Activated CD4-positive, alpha-beta T cell treated with anti-CD3 and anti-CD28 coated beads, Interleukin-2, amount 50 U/mL, for 48 hours (primary cell): ENCODE results near the gene KCNIP3.

Experiments used
- DNase-seq, 2 experiments: peaks; one replicate each; pipeline ENCODE4 v3.0.0-alpha.2; 2020

The KCNIP3 gene

DNA sequence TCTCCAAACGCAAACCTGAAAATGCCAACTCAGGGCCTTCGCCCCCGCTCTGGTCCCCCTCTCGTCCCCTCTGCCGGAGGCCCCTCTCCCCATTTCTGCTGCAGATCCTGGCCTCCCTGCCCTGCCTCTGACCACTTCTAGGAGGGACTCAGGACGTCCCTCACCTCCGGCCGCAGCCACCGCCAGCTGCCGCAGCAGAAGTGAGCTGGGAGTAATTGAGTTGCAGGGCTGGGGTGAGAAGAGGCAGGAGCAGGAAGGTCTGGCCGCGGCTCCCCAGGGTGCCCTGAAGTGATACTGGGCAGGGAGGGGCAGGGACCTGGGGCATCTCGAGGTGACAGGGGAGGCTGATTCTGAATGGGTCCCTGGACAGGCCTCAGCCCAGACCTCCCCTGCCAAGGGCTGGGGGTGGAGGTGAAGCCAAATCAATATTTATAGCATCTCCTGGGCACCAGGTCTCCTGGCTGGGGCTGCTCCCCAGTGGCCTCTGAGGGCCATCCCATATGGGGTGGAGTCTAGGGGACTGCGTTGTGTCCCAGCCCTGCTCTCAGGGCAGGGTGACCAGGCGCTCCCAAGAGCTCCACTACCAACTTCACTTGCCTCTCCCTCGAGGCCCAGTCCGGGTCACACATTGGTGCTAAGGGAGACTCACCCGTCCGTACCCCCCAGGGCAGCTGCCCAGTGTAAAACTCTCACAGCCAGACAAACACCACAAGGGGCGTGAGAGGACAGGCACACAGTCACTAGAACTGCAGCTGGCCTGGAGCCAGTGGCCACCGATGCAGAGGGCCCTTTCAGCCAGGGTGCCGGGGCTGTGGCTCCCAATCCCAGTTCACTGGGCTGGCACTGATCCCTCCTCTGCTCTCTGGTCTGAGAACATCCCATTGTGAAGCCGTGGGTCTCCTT, 33.0 kb downstream of the KCNIP3 start:
- DNase-seq: no peak

DNA sequence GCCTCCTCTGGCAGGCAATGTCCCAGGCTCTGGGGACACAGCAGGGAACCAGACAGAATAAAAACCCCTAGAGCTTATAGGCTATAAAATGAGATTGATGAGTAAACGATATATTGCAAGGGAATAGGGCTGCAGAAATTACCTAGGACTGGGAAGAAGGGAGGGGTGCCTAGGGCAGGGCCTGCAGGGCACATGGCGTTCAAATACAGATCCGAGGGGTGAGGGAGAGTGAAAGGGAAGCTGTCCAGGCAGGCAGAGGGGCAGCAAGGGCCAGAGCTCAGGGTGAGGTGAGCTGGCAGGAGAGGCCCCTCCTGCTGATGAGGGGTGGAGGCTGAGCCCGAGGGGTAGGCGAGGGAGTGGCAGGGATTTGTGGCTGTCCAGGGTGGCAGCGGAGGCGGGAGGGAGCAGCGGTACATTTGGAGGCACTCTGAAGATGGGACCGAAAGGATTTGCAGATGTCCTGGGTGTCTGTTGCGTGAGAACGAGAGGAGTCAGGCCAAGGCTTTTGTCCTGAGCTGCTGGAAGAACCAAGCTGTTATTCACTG, 33.7 kb downstream of the KCNIP3 start:
- no peak for DNase-seq

DNA sequence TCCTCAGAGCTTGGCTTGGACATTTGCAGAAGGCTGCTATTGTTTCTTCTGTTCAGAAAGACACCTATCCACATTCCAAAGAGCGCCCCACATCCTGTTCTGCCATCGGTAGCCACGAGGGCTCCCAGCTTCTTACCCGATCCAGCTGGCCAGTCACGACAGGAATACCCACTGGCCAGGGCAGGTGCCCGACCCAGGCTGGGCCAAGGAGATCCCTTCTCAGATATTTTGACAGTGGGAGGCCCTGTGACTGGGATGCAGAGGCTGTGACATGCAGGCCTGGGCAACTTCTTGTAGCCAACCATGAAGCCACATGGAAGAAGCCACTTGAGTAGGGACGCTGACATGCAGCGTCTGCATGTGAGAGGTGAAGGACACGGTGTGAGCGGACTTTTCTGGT, 34.5 kb downstream of the KCNIP3 start:
- DNase-seq: no peak

DNA sequence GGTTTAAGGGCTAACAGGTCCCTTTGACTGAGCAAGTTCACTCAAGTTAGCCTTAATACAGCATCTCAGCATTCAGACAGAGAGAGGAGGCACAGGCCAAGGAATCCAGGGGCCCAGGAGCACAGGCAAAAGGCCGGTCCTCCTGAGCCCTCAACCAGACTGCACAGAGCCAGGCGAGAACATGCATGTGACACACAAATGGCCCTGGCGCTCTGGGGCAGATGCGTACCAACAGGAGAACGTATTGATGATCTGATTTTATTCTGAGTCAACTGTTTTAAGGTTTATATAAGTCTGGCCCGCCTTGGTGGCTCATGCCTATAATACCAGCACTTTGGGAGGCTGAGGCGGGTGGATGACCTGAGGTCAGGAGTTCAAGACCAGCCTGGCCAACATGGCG, 34.9 kb downstream of the KCNIP3 start:
- DNase-seq: no peak

DNA sequence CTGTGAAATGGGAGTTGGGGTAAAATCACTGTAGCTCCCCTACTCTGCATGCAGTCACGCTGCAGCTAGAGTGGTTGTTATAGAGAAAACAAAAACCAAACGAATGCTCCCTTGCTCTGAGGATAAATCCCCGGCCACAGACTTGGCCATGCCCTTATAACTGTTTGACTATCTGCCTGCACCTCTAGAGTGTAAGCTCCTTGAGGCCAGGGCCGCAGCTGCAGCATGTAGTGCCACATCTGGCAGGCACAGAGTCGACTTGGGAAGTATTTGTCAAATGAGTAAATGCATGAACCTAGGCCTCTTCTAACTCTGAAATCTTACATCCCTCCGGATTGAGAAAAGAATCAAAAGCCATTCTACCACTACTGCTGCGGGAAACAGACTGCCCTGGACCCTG, 35.9 kb downstream of the KCNIP3 start:
- no peak for DNase-seq

DNA sequence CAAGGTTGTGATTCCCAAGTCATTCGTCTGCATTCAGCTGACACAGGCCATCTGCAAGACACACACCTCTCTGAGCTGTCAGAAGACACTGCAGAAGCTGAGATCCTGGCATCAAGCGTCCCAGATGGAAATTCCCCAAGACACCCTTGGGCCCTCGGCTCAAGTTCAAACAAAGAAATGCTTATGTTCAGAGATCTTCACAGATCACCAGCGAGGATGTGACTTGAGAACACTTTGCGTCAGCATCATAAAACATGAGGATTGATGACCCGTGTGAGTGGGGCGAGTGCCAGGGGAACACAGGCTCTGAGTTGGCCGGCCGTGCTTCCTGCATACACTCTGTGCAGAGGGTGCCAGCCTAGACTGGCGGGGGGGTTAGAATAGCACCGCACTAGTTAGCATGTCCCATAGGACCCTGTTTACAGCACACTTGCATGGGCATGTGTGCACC, 36.8 kb downstream of the KCNIP3 start:
- DNase-seq: no peak

DNA sequence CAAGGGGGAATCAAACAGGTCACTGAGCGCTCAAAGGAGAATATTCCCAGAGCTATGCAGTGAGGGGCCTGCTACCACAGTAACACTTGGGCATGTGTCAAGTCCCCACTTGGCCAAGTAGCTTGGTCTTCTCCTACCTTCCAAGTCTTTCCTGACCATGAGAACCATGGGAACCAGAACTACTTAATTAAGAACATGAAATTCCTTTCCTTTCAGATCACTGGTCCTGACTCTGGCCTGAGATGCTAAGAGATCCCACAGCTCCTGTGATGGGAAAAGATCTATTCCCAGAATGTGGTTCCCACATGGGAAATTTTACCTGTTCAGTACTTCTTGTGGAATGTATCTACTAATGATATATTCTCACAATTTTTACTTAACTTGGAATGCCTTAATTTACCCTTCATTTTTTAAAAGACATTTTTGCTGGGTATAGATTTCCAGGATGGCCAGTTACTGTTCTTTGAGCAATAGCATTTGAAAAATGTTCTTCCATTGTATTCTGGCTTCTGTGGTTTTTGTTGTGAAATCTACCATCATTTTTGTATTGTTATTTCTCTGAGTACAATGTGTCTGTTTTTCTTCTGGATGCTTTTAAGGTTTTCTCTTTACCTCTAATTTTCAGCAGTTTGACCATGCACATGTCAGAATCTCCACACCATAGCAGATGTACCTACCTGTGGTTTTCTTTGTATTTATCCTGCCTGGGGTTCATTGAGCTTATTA, 37.9 kb downstream of the KCNIP3 start:
- DNase-seq: no peak

DNA sequence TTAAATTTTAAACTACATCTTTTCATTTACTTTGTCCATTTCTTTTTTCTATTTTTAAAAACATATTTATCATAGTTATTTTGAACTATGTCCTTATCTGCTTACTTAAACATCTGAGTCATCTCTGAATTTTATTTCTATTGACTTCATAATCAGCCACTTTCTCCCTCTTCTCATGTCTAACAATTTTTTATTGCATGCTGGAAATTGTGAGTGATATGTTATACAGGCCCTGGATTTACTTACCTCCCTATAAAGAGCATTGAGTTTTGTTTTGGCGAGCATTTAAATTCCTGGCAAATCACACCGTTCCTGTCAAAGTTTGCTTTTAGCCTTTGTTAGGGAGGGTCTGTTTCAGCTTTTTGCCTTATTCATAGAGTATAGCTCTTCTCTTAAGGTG, 39.3 kb downstream of the KCNIP3 start:
- DNase-seq: no peak

DNA sequence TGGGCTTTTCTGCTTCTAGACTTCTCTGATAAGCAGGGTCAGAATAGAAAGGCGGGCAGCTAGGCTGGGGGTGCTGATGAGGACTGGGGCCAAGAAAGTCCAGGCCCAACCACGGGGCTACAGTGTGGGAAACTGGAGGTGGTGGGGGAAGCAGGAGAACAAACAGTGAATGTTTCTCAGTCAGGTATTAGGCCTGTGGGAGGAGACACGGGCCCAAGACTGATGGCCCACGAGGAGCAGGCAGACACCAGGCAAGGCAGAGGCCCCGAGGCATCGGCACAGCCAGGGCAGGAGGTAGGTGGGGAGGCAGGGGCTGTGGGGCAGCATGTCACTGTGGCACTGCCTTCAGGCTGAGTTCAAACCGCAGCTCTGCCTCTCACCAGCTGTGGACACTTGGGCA, 40.7 kb downstream of the KCNIP3 start:
- no peak for DNase-seq

DNA sequence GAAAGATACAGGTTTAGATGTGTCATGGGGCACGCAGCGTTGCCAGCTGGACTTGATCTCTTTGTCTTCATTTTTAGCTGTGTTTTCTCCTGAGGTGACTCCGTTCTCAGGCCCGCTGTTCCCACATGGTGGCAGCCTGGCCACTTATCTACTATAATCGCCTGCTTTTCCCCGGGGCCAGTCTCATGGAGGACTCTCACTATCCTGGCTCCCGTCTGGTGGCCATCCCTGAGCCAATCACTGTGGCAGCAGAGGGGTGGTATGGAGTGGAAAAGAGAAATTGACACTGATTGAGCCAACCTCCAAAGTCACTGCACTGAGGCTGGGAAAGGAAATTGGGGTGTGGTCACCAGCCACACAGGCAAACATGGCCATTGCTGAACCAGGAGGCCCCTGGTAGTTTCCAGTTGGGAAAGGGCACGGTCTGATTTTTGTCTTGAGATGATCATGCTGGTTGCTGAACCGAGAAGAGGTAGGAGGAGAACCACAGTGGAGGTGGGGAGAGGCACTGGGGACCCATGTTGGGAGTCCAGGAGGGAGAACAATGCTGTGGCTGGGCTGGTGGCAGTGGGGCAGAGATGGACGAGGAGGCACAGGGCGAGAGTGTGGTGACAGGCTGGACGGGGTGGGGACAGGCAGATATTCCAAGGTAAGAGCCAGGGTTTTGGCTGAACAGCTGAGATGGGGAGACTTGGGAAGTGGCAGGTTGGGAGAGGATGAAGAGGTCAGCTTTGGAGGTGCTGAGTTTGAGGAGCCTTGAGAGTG, 45.6 kb downstream of the KCNIP3 start:
- no peak for DNase-seq

DNA sequence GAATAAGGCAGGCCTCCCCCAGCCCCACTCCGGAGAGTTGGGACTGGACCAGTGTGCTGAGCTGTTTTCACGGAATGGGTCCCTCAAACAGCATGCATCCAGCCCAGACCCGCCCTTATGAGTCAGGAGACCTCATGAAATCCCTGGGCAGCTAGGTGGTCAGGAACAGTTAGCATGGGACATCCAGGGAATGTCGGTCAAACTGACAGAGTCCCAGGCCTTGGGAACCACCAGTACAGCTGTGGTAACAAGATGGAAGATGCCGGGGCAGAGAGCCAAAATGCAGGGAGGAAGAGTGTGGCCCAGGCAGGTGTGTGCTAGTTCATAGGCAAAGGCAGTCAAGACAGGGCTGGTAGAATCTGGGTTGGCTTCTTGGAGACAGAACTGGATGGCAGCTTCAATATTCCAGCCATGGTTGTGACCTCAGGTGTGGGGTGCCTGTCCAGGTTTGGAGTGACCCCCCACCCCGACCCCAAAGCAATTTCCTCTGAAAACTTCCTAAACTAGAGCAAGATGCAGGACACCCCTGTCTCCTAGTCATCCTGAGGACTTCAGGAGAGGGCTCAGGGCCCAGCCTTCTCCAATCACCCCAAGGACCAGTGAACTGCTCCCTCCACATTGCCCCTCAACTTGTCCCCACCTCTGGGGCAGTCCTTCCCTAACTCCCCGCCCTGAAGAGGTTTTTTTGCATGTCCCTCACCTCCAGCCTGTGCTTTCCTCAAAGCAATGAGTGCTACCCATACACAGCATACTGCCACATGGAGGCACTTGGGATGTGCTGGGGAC, 46.5 kb downstream of the KCNIP3 start:
- DNase-seq: no peak

DNA sequence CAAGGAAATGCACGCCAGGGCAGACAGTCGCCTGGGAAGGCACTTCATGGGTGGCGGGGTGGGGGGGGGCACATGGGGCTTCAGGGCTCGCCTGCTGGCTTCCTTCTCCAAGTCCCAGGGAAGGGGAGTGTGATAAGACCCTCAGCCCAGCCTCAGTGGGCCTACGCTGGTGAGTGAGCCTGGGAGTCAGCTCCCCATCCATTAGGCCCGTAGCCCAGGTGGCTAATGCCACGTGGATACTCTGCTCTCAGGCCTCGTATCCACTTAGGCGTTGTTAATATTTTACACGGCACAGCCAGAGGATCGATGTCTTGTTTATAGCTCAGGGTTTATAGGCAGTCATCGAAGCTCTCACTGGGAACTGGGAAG, 47.1 kb downstream of the KCNIP3 start:
- DNase-seq: no peak

DNA sequence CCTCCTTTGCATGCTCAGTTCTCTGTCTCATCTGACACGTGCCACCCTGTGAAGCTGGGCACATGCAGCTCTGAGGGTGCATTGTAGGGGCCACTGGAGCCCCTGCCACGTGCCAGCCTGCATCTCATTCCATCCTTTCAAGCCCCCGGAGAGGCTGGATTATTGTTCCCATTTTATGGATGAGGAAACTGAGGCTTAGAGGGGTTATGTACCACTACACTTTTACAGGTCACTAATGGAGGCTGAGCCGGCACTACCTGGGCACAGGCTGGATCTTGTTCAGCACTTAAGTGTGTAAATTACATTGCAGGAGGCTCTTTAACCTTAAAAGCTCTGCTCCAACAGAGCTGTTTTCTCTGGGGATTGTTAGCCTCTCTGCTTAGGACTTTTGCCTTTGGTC, 47.5 kb downstream of the KCNIP3 start:
- no peak for DNase-seq

DNA sequence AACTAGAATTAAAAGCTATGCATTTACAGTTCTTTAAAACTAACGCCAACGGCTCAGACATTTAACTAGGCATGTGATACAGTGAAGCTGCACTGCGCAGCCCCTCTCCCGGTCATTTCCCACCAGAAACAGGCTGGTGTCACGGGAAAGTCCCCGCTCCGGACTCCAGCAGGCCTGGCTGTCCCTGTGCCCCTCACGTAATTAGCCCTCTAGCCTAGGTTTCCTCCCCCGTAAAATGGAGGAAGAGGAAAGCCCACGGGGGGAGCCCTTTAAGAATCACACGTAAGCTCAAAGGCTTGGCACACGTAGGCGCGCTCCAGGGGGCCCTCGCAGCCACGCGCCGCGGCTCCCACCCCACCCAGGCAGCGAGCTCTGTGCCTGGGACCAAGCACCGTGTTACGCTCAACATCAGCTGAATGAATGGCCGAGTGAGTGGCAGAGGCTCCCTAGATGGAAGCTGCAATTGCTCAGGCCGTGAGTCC, 48.0 kb downstream of the KCNIP3 start:
- DNase-seq: no peak

DNA sequence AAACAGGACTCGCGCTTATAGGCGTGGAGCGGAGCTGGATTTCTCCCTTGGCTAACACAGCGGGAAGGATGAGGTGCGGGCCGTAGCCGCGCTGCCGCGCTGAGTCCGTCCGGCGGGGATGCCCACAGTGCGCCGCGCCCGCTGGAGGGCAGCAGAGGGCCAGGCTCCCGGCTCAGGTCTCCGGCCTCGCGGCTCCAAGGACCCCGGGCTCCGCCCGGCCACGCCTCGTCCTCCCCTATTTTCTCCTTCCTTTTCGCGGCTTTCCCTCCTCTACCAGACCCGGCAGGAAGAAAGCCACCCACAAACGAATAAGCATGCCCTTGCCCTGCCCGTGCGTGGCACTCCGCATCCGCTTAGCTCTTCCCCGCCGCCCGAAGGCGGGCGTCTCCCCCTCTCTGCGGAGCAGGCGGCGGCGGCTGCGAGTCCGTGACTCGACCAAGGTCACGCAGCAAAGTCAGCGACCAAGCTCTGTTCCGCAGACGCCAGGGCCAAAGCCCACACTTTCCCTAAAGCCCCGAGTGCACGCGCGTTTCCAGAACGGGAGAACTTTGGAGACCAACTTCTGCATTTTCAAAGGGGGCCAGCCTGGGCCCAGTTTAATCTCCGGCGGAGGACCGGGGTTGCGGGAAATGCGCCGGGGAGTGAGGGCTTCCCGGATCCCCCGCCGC, 48.5 kb downstream of the KCNIP3 start:
- peak; percentile 76 to 82 for DNase-seq

DNA sequence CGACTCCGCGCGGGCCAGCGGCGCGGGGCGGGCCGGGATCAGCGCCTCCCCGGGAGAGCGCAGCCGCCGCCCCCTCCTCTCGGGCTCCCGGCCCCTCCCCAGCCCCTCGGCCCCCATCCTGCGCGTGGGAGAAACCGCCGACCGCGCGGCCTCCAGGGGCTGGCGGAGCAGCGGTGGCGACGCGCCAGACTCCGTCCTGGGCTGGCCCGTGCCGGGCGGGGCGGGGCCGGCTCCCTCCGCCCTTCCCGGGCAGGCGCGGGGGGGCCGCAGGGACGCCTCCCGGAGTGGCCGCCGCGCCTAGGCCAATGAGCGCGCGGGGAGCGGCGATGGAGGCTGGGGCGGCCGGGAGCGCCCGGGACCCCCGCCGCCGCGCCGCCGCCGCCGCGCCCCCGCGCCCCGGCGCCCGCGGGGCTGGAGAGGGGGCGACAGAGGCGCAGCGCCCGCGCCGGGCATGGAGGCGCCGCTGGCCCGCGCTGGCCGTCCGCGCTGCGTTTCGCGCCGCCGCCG, 49.1 kb downstream of the KCNIP3 start:
- DNase-seq: peak; percentile 16 to 26

DNA sequence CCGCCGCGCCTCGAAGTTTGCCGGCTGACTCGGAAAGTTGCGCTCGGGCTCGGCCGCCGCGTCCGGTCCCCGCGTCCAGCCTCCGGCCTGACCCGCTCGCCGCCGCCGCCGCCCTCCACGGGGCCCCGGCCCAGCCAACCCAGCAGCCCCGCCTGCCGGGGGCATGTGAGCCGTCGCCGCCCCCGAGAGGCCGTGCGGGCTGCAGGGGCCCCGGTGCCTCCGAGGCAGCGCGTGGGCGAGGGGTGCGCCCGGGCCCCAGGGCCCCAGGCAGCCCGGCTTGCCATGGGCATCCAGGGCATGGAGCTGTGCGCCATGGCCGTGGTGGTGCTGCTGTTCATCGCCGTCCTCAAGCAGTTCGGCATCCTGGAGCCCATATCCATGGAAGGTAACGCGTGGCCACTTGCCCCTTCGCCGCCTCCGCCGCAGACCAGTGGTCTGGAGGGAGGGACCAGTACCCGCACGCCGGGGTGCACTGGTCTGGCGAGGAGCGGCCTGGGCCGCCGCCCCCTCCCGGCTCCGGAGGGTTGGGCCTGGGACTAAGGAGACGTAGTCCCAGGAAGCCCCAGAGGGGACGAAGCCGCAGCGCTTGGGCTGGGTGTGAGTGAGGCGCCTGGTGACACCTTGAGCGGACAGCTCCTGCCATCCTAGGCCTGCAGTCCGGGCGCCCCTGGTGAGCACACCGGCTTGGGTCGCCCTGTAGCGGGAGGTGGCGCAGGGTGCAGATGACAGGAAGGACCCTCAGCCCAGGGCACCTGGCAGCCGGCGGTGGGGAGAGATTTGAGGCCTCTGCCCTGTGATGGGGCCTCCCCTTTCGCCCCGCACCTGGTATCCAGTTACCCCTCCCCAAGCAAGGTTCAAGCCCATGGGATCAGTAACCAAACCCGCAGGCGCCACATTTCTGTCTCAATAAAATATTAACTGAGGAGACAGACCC, 49.9 kb downstream of the KCNIP3 start:
- DNase-seq: peak in 1 of 2 experiments; percentile 16

DNA sequence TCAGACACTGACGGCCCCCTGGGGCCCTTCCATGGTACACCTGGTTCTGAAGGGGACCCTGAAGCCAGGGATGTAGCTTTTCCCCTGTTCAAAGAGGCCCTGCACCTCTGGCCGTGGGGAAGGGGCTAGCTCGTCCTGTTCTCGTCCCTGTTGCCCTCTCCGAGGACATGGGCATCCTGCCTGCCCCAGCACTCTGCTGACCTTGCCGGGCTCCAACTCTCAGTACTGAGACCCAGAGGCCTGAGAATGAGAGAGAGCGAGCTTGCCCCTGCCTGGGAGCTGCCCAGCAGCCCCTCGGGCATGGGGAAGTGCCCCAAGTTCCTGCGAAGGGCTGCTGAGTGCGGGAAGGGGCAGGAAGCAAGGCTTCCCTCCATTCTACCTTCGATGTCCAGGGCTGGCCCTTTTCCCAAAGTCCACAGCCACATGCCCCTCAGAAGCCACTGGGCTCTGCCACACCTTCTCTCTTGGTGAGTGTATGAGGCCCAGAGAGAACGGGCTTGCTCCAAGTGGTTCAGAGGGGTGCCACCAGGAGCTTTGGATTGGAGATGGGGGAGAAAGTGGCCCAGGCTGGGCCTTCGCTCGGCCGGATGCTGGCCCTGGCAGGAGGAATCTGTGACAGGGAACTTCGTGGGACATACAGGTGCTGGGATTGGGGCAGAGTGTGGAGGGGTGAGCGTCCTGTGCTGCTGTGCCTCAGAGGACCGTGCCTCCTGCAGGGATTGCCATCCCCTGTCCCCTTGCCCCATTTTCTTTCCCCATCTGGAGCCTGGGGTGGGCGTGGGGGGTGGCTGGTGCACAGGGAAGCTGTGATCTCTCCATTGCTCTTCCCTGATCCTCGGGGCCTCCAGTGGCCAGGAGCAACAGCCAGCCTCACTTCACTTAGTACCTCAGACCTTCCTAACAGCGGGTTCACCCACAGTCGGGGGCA, 50.8 kb downstream of the KCNIP3 start:
- no peak for DNase-seq
